Nephron (organoid): ENCODE measurements around the gene SLC9B2.
"Not testable (repeated sequence)": the region's sequence is repeated elsewhere in the genome, so short reads cannot be mapped to it uniquely, and the experiment has no call there.

Experiments
- H3K27ac Mint-ChIP-seq, 3 experiments: 2 replicates each; pipeline ENCODE4 v1.8.0; 2020; ENCODE audit warnings: mixed read lengths in 3 of 3, mild to moderate bottlenecking in 2 of 3, moderate library complexity in 1 of 3
- H3K27me3 Mint-ChIP-seq: 2 replicates; pipeline ENCODE4 v1.8.0; 2021; ENCODE audit warnings: low read depth, mild to moderate bottlenecking, moderate library complexity, mixed read lengths
- H3K36me3 Mint-ChIP-seq: 2 replicates; pipeline ENCODE4 v1.8.0; 2020; ENCODE audit warnings: low read depth, mixed read lengths
- H3K4me1 Mint-ChIP-seq: 2 replicates; pipeline ENCODE4 v1.8.0; 2020; ENCODE audit warnings: mixed read lengths
- H3K4me3 Mint-ChIP-seq, 3 experiments: 2 replicates each; pipeline ENCODE4 v1.8.0; 2020; ENCODE audit warnings: mild to moderate bottlenecking in 3 of 3, mixed read lengths in 3 of 3, moderate library complexity in 2 of 3
- H3K9me3 Mint-ChIP-seq: 2 replicates; pipeline ENCODE4 v1.8.0; 2020; ENCODE audit warnings: mixed read lengths
- TF ChIP-seq, protein P1 (sequence below), 3 experiments: fragments of 200-600 bp; sonication (generic); IDR thresholded peaks; one replicate each; pipeline ENCODE4 v1.5.0; 2021; ENCODE audit warnings: antibody characterized with exemption in 3 of 3; ENCODE audit not compliant: unreplicated experiment in 3 of 3

The SLC9B2 gene

DNA sequence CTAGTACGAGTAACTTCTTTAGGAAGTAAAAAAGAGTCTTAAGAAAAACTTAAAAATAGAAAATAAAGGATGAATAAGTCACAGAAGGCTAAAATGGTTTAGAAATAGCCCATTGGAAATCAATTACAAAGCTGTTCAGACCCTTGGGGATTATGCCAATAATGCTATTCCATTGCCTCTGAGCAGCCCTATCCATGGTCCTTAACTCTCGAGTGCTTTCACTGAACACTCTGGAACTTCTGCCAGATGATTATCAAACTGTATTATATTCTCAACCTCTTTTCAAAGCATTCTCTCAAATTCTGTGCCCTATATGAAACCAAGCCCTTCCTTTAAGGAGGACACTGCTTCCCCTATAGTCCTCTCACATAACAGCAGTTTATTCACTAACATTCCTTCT is 74.0 kb downstream of the SLC9B2 start:
- no peaks in the 10 kb centered on the region for H3K36me3 Mint-ChIP-seq
- TF ChIP-seq, protein P1, sequence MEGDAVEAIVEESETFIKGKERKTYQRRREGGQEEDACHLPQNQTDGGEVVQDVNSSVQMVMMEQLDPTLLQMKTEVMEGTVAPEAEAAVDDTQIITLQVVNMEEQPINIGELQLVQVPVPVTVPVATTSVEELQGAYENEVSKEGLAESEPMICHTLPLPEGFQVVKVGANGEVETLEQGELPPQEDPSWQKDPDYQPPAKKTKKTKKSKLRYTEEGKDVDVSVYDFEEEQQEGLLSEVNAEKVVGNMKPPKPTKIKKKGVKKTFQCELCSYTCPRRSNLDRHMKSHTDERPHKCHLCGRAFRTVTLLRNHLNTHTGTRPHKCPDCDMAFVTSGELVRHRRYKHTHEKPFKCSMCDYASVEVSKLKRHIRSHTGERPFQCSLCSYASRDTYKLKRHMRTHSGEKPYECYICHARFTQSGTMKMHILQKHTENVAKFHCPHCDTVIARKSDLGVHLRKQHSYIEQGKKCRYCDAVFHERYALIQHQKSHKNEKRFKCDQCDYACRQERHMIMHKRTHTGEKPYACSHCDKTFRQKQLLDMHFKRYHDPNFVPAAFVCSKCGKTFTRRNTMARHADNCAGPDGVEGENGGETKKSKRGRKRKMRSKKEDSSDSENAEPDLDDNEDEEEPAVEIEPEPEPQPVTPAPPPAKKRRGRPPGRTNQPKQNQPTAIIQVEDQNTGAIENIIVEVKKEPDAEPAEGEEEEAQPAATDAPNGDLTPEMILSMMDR (IDR thresholded peaks at IDR 0.05; ENCODE audit: unreplicated experiment in 3 of 3), result no peak

DNA sequence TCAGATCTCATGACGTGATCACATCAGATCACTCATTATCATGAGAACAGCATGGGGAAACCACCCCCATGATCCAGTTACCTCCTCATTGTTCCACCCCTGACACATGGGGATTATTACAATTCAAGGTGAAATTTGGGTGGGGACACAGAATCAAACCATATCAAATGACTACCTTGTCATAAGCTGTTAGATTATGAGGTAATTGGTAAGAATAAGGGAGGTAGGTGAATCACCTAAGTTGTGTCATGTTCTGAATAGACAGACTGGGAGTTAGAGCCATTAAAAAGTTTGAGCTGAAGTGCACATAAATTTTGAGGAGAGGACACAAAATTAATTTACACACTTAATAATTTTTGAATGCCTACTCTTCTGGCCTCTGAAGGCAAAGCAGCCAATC is 81.8 kb downstream of the SLC9B2 start:
- H3K9me3 Mint-ChIP-seq, result peaks cover 13% of the 10 kb centered on the region
- H3K27ac Mint-ChIP-seq, result no peak overlapping the region
- H3K4me3 Mint-ChIP-seq, result no peak overlapping the region
- H3K36me3 Mint-ChIP-seq, result peaks cover 5% of the 10 kb centered on the region
- no peaks in the 10 kb centered on the region for H3K27me3 Mint-ChIP-seq
- TF ChIP-seq, protein P1 (IDR thresholded peaks at IDR 0.05; ENCODE audit: unreplicated experiment in 3 of 3), result no peak
- no peaks in the 10 kb centered on the region for H3K4me1 Mint-ChIP-seq

More for the DNA sequence above, 74.0 kb downstream of the SLC9B2 start:
- Mint-ChIP-seq H3K9me3 (peaks cover 5% of the 10 kb centered on the region), H3K27me3 (no peaks in the 10 kb centered on the region), H3K27ac (no peak overlapping the region), H3K4me1 (no peaks in the 10 kb centered on the region), H3K4me3 (no peak overlapping the region)

DNA sequence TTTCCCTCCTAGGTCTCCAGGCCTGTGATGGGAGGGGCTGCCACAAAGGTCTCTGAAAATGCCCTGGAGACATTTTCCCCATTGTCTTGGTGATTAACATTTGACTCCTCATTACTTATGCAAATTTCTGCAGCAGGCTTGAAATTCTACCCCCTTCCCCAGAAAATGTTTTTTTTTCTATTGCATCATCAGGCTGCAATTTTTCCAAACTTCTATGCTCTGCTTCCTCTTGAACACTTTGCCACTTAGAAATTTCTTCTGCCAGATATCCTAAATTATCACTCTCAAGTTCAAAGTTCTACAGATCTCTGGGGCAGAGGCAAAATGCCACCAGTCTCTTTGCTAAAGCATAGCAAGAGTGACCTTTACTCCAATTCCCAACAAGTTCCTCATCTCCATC is 82.6 kb downstream of the SLC9B2 start:
- not testable (repeated sequence) for H3K4me1 Mint-ChIP-seq, H3K27me3 Mint-ChIP-seq, H3K27ac Mint-ChIP-seq, H3K4me3 Mint-ChIP-seq, H3K36me3 Mint-ChIP-seq
- peaks cover 13% of the 10 kb centered on the region for H3K9me3 Mint-ChIP-seq

DNA sequence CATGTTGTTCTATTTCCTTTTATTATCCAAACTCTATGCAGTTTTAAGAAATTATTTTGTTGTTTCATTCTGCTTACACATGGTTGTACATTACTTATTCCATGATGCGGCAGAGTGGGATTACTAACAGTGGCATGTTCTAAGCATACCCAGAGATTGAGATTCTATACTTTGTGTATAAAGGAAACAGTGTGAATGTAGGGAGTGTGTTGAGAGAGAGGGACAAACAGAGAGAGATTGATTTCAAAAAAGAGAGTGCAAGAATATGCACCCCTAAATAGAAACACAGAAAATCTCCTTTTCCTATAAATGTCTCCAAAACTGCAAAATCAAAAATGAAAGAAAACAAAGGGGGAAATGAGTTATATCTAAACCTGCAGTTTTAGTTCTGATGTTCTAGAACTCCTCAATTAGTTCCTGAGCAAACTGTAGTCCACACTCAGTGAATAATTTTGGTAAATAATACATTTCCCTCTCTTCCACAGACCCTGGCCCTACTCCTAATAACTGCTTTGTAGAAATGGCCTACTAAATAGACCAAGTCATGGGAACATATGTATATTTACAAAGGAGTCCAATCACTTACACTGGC is 88.0 kb downstream of the SLC9B2 start:
- no peak overlapping the region for H3K27ac Mint-ChIP-seq
- no peaks in the 10 kb centered on the region for H3K4me1 Mint-ChIP-seq
- no peaks in the 10 kb centered on the region for H3K9me3 Mint-ChIP-seq
- H3K4me3 Mint-ChIP-seq, result no peak overlapping the region
- no peaks in the 10 kb centered on the region for H3K36me3 Mint-ChIP-seq
- H3K27me3 Mint-ChIP-seq, result no peaks in the 10 kb centered on the region
- TF ChIP-seq, protein P1 (IDR thresholded peaks at IDR 0.05; ENCODE audit: unreplicated experiment in 3 of 3), result no peak

DNA sequence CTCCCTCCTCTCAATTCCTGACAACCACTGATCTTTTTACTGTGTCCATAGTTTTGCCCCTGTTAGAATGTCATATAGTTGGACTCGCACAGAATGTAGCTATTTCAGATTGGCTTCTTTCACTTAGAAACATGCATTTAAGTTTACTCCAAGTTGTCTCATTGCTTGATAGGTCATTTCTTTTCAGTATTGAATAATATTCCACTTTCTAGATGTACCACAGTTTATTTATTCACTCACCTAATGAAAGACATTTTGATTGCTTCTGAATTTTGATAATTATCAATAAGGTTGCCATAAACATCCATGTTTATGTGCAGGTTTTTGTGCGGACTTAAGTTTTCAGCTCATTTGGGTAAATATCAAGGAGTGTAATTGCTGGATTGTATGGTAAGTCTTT is 95.6 kb downstream of the SLC9B2 start:
- Mint-ChIP-seq H3K9me3 (peaks cover 10% of the 10 kb centered on the region), H3K27ac (no peak overlapping the region), H3K27me3 (no peaks in the 10 kb centered on the region), H3K4me1 (no peaks in the 10 kb centered on the region), H3K4me3 (no peak overlapping the region), H3K36me3 (no peaks in the 10 kb centered on the region)
- TF ChIP-seq, protein P1 (IDR thresholded peaks at IDR 0.05; ENCODE audit: unreplicated experiment in 3 of 3), result no peak
